Fibroblast of the aortic adventitia (primary cell): Measurements from ENCODE around the gene ORAI2. TPM values are rescaled to one million over a fixed set of nuclear protein-coding genes. Genes with fewer than 3 reads are reported as not detected.

ENCODE experiments used
- DNase-seq: peaks from one replicate; pipeline ENCODE4 v3.0.0-alpha.2; 2010; ENCODE audit warnings: low read depth
- H3K4me3 ChIP-seq: 2 replicates; pipeline ENCODE4 v1.5.1; 2011; ENCODE audit warnings: low read depth, mild to moderate bottlenecking, control low read depth, low read length, moderate library complexity
- total RNA-seq: library from RNA; depleted of rRNA; stranded (reverse); fragments of >200 nt; gene quantifications from 2 replicates; pipeline ENCODE4 v1.2.3, GENCODE V29; 2012; ENCODE audit warnings: low replicate concordance
- TF ChIP-seq, protein P1 (sequence below): IDR thresholded peaks from 2 replicates; pipeline ENCODE4 v1.5.1; 2011; ENCODE audit warnings: mild to moderate bottlenecking, low read length, control low read depth, inconsistent platforms; ENCODE audit not compliant: insufficient read depth

The ORAI2 gene
- total RNA-seq: 31.8 and 44.1 TPM in 2 replicates

DNA sequence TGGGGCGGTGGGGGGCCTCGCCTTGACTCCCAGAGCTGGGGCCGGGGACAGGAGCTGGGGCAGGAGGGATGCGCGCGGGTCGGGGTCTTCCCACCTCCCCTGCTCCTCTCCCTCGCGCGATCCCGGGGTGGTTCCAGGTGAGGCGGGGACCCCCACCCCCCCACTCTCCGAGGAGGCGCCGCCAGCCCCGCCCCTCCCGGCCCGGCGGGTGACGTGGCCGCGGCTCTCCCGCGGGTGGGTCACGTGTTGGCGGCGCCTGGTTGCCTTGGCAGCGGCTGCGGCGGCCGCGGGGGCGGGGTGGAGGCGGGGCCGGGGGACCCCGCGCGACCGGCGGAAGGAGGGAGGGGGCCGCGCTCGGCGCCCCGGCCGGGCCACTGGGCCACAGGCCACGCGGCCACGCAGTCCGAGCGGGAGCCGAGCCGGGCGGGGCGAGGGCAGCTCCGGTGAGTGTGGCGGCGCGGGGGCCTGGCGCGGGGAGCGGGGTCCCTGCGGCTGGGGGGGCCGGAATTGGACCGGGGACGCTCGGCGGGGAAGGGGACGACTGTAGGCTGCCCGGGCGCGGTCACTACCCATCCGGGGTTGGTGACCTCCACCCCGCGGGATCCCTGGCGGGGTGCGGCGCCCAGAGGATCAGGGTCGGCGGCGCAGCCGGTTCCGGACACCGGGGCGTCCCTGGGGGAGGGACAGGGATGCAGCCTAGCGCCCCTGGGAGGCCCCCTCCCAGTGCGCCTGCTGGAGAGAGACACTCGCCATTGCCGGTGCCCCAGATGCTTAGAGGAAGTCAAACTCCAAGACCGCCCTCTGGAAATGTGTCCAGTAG lies at the start of gene ORAI2:
ORAI2 (plus strand) TSS at position 357 of the 820 bp plus-strand sequence. CDS start 5,382 bp downstream, outside the sequence.
- peak within 1 kb of the TSS; percentile 76 for H3K4me3 ChIP-seq
- peak; percentile 45 for DNase-seq

DNA sequence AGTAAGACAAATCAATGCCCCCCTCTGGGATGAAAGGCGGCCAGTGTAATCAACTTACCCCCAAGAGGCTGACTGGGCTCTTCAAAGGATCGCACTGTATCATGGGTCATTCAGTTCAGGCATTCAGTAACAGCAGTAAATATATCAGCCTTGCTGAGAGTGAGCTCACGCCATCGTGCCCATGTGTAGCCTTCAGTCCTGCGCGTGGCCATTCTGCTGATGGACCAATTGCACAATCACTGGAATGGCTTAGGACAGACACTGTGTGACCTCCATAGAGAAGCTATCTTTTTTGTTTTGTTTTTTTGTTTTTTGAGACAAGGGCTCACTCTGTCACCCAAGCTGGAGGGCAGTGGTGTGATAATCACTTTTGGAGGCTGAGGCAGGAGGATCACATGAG lies 46.3 kb upstream of the ORAI2 start:
- TF ChIP-seq, protein P1, sequence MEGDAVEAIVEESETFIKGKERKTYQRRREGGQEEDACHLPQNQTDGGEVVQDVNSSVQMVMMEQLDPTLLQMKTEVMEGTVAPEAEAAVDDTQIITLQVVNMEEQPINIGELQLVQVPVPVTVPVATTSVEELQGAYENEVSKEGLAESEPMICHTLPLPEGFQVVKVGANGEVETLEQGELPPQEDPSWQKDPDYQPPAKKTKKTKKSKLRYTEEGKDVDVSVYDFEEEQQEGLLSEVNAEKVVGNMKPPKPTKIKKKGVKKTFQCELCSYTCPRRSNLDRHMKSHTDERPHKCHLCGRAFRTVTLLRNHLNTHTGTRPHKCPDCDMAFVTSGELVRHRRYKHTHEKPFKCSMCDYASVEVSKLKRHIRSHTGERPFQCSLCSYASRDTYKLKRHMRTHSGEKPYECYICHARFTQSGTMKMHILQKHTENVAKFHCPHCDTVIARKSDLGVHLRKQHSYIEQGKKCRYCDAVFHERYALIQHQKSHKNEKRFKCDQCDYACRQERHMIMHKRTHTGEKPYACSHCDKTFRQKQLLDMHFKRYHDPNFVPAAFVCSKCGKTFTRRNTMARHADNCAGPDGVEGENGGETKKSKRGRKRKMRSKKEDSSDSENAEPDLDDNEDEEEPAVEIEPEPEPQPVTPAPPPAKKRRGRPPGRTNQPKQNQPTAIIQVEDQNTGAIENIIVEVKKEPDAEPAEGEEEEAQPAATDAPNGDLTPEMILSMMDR: no peak
- no peak overlapping the region for H3K4me3 ChIP-seq
- no peak for DNase-seq

More for the DNA sequence above, at the start of gene ORAI2:
- TF ChIP-seq, protein P1: no peak

GRCh38 chr7:102389810-102390209 lies 43.6 kb upstream of the ORAI2 start:
- H3K4me3 ChIP-seq: no peak overlapping the region
- TF ChIP-seq, protein P1: no peak
- DNase-seq: no peak

DNA sequence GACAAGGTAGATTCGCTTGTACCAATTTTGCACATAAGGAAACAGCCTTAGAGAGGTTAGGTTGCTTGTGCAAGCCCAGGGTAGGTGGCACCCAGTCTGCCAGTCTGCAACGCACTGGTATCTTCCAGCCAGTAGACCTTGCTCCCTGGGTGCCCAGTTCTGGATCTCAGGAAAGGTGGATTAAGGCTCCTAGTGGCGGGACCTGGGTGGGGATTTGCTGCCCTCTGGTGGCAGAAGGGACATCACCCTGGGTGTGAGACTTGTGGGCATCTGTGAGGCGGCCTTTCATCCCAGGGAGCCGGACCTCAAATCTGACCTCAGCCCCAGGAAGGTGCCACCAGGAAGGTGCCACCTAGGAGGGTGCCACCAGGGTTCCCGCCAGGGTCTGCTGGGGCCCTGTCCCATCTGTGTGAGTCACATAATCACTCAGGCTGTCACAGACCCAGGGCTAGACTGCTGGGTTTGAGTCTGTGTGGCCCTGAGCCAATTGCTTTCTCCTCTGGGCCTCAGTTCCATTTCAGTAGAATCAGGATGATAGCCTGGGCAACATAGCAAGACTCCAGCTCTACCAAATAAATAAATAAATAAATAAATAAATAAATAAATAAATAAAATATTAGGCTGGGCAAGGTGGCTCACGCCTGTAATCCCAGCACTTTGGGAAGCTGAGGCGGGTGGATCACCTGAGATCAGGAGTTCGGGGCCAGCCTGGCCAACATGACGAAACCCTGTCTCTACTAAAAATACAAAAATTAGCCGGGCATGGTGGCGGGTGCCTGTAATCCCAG lies 42.5 kb upstream of the ORAI2 start:
- no peak overlapping the region for H3K4me3 ChIP-seq
- TF ChIP-seq, protein P1: peak; percentile 89
- peak; percentile 75 for DNase-seq

GRCh38 chr7:102392330-102392729 lies 41.0 kb upstream of the ORAI2 start:
- TF ChIP-seq, protein P1: no peak
- no peak for DNase-seq
- H3K4me3 ChIP-seq: no peak overlapping the region

- DNase-seq: no peak
These were observed 39.9 kb upstream of the ORAI2 start for GRCh38 chr7:102393467-102393866.

More at GRCh38 chr7:102393467-102393866, 39.9 kb upstream of the ORAI2 start:
- no peak overlapping the region for H3K4me3 ChIP-seq
- TF ChIP-seq, protein P1: no peak
